K562 (cell line): Measurements from ENCODE around the gene THUMPD1. TPM values are rescaled to one million over a fixed set of nuclear protein-coding genes. Genes with fewer than 3 reads are reported as not detected.

Experiments used
- CEBPB ChIP-seq: fragments of 450-650 bp; IDR thresholded peaks from 2 replicates; pipeline ENCODE4 v1.6.1; 2016; ENCODE audit warnings: missing genetic modification characterization, missing compliant biosample characterization
- CSDE1 ChIP-seq, 2 experiments: fragments of 450-650 bp; IDR thresholded peaks; 2 replicates each; pipeline ENCODE4 v1.6.1; 2016; ENCODE audit warnings: mild to moderate bottlenecking in 1 of 2
- FOSL1 ChIP-seq: fragments of 200-800 bp; sonication (Bioruptor generic); conservative IDR thresholded peaks from 2 replicates; pipeline ENCODE4 v1.6.1; 2016; ENCODE audit warnings: missing genetic modification characterization, missing compliant biosample characterization
- FOXJ2 ChIP-seq: fragments of 200-800 bp; sonication (Bioruptor generic); IDR thresholded peaks from 2 replicates; pipeline ENCODE4 v1.6.1; 2016; ENCODE audit warnings: missing genetic modification characterization, missing compliant biosample characterization
- FUS ChIP-seq: fragments of 200-400 bp; formaldehyde crosslinking; optimal IDR thresholded peaks from 2 replicates; pipeline ENCODE3; 2017; ENCODE audit warnings: low read depth, low read length
- KLF10 ChIP-seq: fragments of 250-450 bp; sonication (Bioruptor Pico); IDR thresholded peaks from 2 replicates; pipeline ENCODE4 v1.6.1; 2021; ENCODE audit warnings: matching md5 sums
- MAFG ChIP-seq: fragments of 450-650 bp; conservative IDR thresholded peaks from 2 replicates; pipeline ENCODE4 v1.6.1; 2016; ENCODE audit warnings: missing genetic modification characterization, missing compliant biosample characterization
- MAZ ChIP-seq, 2 experiments: fragments of 450-650 bp in 1 of 2; sonication (generic) in 1 of 2; formaldehyde crosslinking; IDR thresholded peaks in 1 of 2; conservative IDR thresholded peaks in 1 of 2; 2 replicates each; pipeline versions ENCODE4 v1.4.0 to v1.5.0; 2020; ENCODE audit warnings: mild to moderate bottlenecking in 1 of 2, missing genetic modification reagents in 1 of 2
- NBN ChIP-seq: fragments of 450-650 bp; IDR thresholded peaks from 2 replicates; pipeline ENCODE4 v1.6.1; 2016; ENCODE audit warnings: low read depth, mild to moderate bottlenecking
- NR2C1 ChIP-seq, 2 experiments: fragments of 450-650 bp; IDR thresholded peaks; 2 replicates each; pipeline ENCODE4 v1.6.1; 2017; ENCODE audit warnings: mild to moderate bottlenecking in 2 of 2, antibody characterized with exemption in 1 of 2, inconsistent platforms in 1 of 2, missing compliant biosample characterization in 1 of 2, missing genetic modification characterization in 1 of 2
- RNF2 ChIP-seq: sonication (generic); IDR thresholded peaks from 2 replicates; pipeline ENCODE4 v1.6.1; 2016
- SMAD3 ChIP-seq: fragments of 450-650 bp; formaldehyde crosslinking; conservative IDR thresholded peaks from 2 replicates; pipeline ENCODE4 v1.4.0; 2020; ENCODE audit warnings: mild to moderate bottlenecking
- SPI1 ChIP-seq: IDR thresholded peaks from 2 replicates; pipeline ENCODE4 v1.6.1; 2011; ENCODE audit warnings: low read depth, low read length, control low read depth, borderline replicate concordance
- TAF1 ChIP-seq: IDR thresholded peaks from 2 replicates; pipeline ENCODE4 v1.6.1; 2011; ENCODE audit warnings: mild to moderate bottlenecking, low read length, moderate library complexity; ENCODE audit not compliant: insufficient read depth, control insufficient read depth, severe bottlenecking; ENCODE audit errors: extremely low read depth
- ZNF347 ChIP-seq: fragments of 450-650 bp; formaldehyde crosslinking; IDR thresholded peaks from 2 replicates; pipeline ENCODE4 v1.4.0; 2020; ENCODE audit warnings: low read depth, mild to moderate bottlenecking, moderate library complexity
- ZNF408 ChIP-seq: fragments of 250-450 bp; sonication (Bioruptor Pico); IDR thresholded peaks from 2 replicates; pipeline ENCODE4 v1.4.0; 2020; ENCODE audit warnings: low read depth, mild to moderate bottlenecking, moderate library complexity
- ZNF764 ChIP-seq: fragments of 250-450 bp; sonication (Bioruptor Pico); IDR thresholded peaks from 2 replicates; pipeline ENCODE4 v1.4.0; 2020; ENCODE audit warnings: low read depth, mild to moderate bottlenecking, moderate library complexity
- polyA plus RNA-seq, 8 experiments: library from polyadenylated mRNA; depleted of rRNA in 4 of 8; stranded (reverse) in 5 of 8; unstranded in 3 of 8; fragments of >200 nt; fragmentation: Nextera tagmentation in 2 of 8; fragmentation: Illumina TruSeq in 1 of 8; extraction: Ambion mirVana in 2 of 8; extraction: Trizol in 1 of 8; gene quantifications; 2 replicates each; pipeline versions ENCODE4 v1.2.1 to v1.2.3, GENCODE V29; 2011 to 2014; ENCODE audit warnings: inconsistent platforms in 1 of 8, missing spikeins in 1 of 8
- total RNA-seq, 7 experiments: library from RNA; depleted of rRNA in 6 of 7; stranded (reverse); fragments of >200 nt in 6 of 7; fragmentation: Illumina TruSeq in 2 of 7; extraction: Trizol in 2 of 7; gene quantifications; 2 replicates each; pipeline versions ENCODE4 v1.2.1 to v1.2.3, GENCODE V29; 2011 to 2021; ENCODE audit warnings: low replicate concordance in 1 of 7
- TF ChIP-seq, protein P1 (sequence below): fragments of 450-650 bp; IDR thresholded peaks from 2 replicates; pipeline ENCODE4 v1.6.1; 2014; ENCODE audit warnings: low read depth, mild to moderate bottlenecking, moderate library complexity, borderline replicate concordance
- TF ChIP-seq, protein P2 (sequence below): fragments of 450-650 bp; formaldehyde crosslinking; IDR thresholded peaks from 2 replicates; pipeline ENCODE4 v1.4.0; 2020; ENCODE audit warnings: mild to moderate bottlenecking, moderate library complexity
- TF ChIP-seq, protein P3 (sequence below): fragments of 450-650 bp; IDR thresholded peaks from 2 replicates; pipeline ENCODE4 v1.6.1; 2016
- TF ChIP-seq, protein P4 (sequence below): sonication (generic); formaldehyde crosslinking; IDR thresholded peaks from 2 replicates; pipeline ENCODE4 v1.8.0; 2022; ENCODE audit warnings: missing genetic modification reagents, mild to moderate bottlenecking, moderate library complexity, borderline replicate concordance
- TF ChIP-seq, protein P5 (sequence below): fragments of 450-650 bp; IDR thresholded peaks from 2 replicates; pipeline ENCODE4 v1.6.1; 2016; ENCODE audit warnings: low read depth, mild to moderate bottlenecking, moderate library complexity

The THUMPD1 gene
- total and polyA plus RNA-seq, 9 of the 15 experiments (the other 6 are each of a cell fraction or from before 2014, with no cell fraction given): 37.8 to 101 (median 56.8) TPM

DNA sequence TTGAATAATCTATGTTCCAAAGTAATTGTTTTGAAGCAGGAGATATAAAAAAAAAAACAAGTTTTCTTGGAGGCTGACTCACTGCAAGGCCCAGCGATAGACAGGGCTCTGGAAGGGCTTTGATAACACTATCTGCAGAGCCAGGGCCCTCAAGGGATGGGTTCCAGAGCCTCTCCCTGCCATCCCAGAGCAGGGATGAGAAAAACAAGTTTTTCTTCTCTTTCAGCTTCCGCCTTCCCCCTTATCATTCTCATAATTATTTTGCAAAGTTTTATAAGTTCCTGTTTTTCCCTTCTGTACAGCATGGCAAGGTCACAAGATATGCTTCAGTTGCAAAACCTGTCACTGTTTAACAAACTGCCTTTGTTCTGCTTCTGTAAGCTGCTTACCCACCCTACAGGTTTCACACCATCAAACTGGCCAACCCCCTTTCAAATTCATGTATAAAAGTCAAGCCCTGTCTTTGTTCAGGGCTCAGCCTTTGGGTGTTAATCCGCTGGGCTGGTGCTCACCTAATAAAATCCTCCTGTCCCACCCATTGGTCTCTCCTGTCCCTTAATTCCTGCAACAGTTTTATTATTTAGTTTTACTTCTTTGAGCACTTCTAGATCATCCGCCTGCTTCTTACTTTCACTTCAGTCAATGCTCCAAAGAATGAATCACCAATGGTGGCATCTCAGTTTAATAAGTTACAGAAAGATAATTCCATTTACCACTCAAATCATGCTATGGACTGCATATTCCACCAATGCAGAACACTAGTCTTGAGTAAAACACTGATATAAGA, 5.6 kb upstream of the THUMPD1 start (continued):
- peak; percentile 34 for TF ChIP-seq TAF1
- 0 out of 2 replicates have a peak, but pooled peaks have one; percentile 13 for TF ChIP-seq SMAD3 (CRISPR knock-in tag)
- TF ChIP-seq NR2C1 (IDR thresholded peaks at IDR 0.05): no peak; the same call in 1 of the 2 replicates
- no peak; the same call in 1 of the 2 replicates for TF ChIP-seq NR2C1 (tag; IDR thresholded peaks at IDR 0.05)
- TF ChIP-seq, protein P1, sequence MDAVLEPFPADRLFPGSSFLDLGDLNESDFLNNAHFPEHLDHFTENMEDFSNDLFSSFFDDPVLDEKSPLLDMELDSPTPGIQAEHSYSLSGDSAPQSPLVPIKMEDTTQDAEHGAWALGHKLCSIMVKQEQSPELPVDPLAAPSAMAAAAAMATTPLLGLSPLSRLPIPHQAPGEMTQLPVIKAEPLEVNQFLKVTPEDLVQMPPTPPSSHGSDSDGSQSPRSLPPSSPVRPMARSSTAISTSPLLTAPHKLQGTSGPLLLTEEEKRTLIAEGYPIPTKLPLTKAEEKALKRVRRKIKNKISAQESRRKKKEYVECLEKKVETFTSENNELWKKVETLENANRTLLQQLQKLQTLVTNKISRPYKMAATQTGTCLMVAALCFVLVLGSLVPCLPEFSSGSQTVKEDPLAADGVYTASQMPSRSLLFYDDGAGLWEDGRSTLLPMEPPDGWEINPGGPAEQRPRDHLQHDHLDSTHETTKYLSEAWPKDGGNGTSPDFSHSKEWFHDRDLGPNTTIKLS: peak; percentile 81; the same call in 1 of the 2 replicates
- TF ChIP-seq FOXJ2 (tag): peak; percentile 26; the same call in 1 of the 2 replicates
- TF ChIP-seq, protein P2, sequence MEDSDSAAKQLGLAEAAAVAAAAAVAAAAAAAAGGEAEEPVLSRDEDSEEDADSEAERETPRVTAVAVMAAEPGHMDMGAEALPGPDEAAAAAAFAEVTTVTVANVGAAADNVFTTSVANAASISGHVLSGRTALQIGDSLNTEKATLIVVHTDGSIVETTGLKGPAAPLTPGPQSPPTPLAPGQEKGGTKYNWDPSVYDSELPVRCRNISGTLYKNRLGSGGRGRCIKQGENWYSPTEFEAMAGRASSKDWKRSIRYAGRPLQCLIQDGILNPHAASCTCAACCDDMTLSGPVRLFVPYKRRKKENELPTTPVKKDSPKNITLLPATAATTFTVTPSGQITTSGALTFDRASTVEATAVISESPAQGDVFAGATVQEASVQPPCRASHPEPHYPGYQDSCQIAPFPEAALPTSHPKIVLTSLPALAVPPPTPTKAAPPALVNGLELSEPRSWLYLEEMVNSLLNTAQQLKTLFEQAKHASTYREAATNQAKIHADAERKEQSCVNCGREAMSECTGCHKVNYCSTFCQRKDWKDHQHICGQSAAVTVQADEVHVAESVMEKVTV (CRISPR knock-in tag): no peak
- TF ChIP-seq, protein P3, sequence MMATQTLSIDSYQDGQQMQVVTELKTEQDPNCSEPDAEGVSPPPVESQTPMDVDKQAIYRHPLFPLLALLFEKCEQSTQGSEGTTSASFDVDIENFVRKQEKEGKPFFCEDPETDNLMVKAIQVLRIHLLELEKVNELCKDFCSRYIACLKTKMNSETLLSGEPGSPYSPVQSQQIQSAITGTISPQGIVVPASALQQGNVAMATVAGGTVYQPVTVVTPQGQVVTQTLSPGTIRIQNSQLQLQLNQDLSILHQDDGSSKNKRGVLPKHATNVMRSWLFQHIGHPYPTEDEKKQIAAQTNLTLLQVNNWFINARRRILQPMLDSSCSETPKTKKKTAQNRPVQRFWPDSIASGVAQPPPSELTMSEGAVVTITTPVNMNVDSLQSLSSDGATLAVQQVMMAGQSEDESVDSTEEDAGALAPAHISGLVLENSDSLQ: peak; percentile 63
- TF ChIP-seq ZNF347 (CRISPR knock-in tag): no peak
- 0 out of 4 replicates have a peak, but pooled peaks of 1 of the 2 experiments have one; percentile 14 for TF ChIP-seq CSDE1 (IDR thresholded peaks at IDR 0.05)
- no peak for TF ChIP-seq ZNF764
- peak; percentile 89 for TF ChIP-seq CEBPB (tag)
- TF ChIP-seq FOSL1 (tag): peak; percentile 99
- TF ChIP-seq MAFG: peak; percentile 75
- no peak for TF ChIP-seq ZNF408 (CRISPR knock-in tag)
- TF ChIP-seq MAZ (CRISPR knock-in tag; conservative IDR thresholded peaks at IDR 0.05 in 1 of 2, IDR thresholded peaks at IDR 0.05 in 1 of 2): peak; percentile 33 to 34; a peak in 2 of 4 replicates
- TF ChIP-seq, protein P4, sequence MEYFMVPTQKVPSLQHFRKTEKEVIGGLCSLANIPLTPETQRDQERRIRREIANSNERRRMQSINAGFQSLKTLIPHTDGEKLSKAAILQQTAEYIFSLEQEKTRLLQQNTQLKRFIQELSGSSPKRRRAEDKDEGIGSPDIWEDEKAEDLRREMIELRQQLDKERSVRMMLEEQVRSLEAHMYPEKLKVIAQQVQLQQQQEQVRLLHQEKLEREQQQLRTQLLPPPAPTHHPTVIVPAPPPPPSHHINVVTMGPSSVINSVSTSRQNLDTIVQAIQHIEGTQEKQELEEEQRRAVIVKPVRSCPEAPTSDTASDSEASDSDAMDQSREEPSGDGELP (CRISPR knock-in tag): peak; percentile 57; the same call in 1 of the 2 replicates
- TF ChIP-seq, protein P5, sequence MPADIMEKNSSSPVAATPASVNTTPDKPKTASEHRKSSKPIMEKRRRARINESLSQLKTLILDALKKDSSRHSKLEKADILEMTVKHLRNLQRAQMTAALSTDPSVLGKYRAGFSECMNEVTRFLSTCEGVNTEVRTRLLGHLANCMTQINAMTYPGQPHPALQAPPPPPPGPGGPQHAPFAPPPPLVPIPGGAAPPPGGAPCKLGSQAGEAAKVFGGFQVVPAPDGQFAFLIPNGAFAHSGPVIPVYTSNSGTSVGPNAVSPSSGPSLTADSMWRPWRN: 0 out of 2 replicates have a peak, but pooled peaks have one; percentile 37
- TF ChIP-seq NBN: peak; percentile 65; the same call in 1 of the 2 replicates
- no peak for TF ChIP-seq SPI1
- TF ChIP-seq KLF10 (CRISPR knock-in tag): no peak
- no peak for TF ChIP-seq FUS
- peak; percentile 93 for TF ChIP-seq RNF2
